Mucosa of descending colon (tissue), 3 donors: ENCODE data around the gene TSPEAR. TPM values are rescaled to one million over a fixed set of nuclear protein-coding genes. Genes with fewer than 3 reads are reported as not detected.

Source experiments
- ATAC-seq: fragments of 200-7000 bp; cut with Tn5 transposase; one replicate; pipeline ENCODE4 v1.9.1; 2020; ENCODE audit warnings: mild to moderate bottlenecking, moderate library complexity
- DNase-seq, 3 donors: peaks; one replicate each; pipeline ENCODE4 v3.0.0-alpha.2; 2020
- H3K36me3 ChIP-seq: fragments of 200-600 bp; one replicate; pipeline ENCODE4 v1.8.0; 2021; ENCODE audit warnings: low read depth, mild to moderate bottlenecking
- H3K4me1 ChIP-seq: fragments of 200-600 bp; one replicate; pipeline ENCODE4 v1.8.0; 2021; ENCODE audit warnings: low read depth, mild to moderate bottlenecking
- H3K4me3 ChIP-seq: fragments of 200-600 bp; one replicate; pipeline ENCODE4 v1.8.0; 2021; ENCODE audit warnings: mild to moderate bottlenecking
- H3K9me3 ChIP-seq: fragments of 200-600 bp; one replicate; pipeline ENCODE4 v1.8.0; 2021; ENCODE audit warnings: mild to moderate bottlenecking
- CTCF ChIP-seq: fragments of 200-600 bp; IDR thresholded peaks from one replicate; pipeline ENCODE4 v1.8.0; 2022; ENCODE audit warnings: antibody characterized with exemption, mild to moderate bottlenecking
- intact Hi-C, 2 donors: fragments of 100-400 bp; cut with DNase I in 1 of 2; cut with micrococcal nuclease in 1 of 2; formaldehyde crosslinking; loops; one replicate each; pipeline versions ENCODE4 v1.11.0 to v1.11.1; 2022; cut with DNase I, micrococcal nuclease
- total RNA-seq, 3 donors: library from RNA; stranded (reverse); fragmentation: NEBNext Ultra II Directional in 2 of 3; extraction: Animal tissue kit (Norgen Biotek cat#: 25700) in 2 of 3; gene quantifications; one replicate each; pipeline versions ENCODE4 v1.2.1 to v1.2.4, GENCODE V29; 2021 to 2023
- donor health status: DM: no; HTN: no; CAD: no; lungs with moderate emphysema.
- donor health status: DM: no; HTN: no; CAD: no.
- donor health status: DM: no; HTN: yes; CAD: no.

The TSPEAR gene
- total RNA-seq, 3 donors from 2014 or later, result 0.28 TPM; not detected in 2

GRCh38 chr21:44723177-44724131, 12.1 kb upstream of the TSPEAR start:
- ATAC-seq (no peak), DNase-seq (no peak)
- intact Hi-C loops, result no loop called here
- H3K4me3 ChIP-seq, result no peak overlapping the region
- no peak for TF ChIP-seq CTCF
- H3K4me1 ChIP-seq, result no peaks in the 10 kb centered on the region
- H3K9me3 ChIP-seq, result no peaks in the 10 kb centered on the region
- H3K36me3 ChIP-seq, result no peaks in the 10 kb centered on the region

- Histone ChIP-seq H3K4me3 (no peak overlapping the region), H3K4me1 (no peaks in the 10 kb centered on the region), H3K9me3 (no peaks in the 10 kb centered on the region), H3K36me3 (no peaks in the 10 kb centered on the region)
- no peak for TF ChIP-seq CTCF
- ATAC-seq (no peak), DNase-seq (no peak)
- intact Hi-C loops, result no loop called here
Observed at GRCh38 chr21:44722731-44723130, 11.4 kb upstream of the TSPEAR start.

GRCh38 chr21:44720170-44720569, 8.8 kb upstream of the TSPEAR start:
- H3K9me3 ChIP-seq, result no peaks in the 10 kb centered on the region
- DNase-seq, result no peak
- no peaks in the 10 kb centered on the region for H3K36me3 ChIP-seq
- no peak for TF ChIP-seq CTCF
- no peak for ATAC-seq
- H3K4me3 ChIP-seq, result no peak overlapping the region
- no peaks in the 10 kb centered on the region for H3K4me1 ChIP-seq
- intact Hi-C loops, result no loop called here

- H3K9me3 ChIP-seq, result no peaks in the 10 kb centered on the region
- DNase-seq (no peak), ATAC-seq (no peak)
- intact Hi-C loops, result no loop called here
- no peaks in the 10 kb centered on the region for H3K36me3 ChIP-seq
- TF ChIP-seq CTCF, result no peak
- no peak overlapping the region for H3K4me3 ChIP-seq
- no peaks in the 10 kb centered on the region for H3K4me1 ChIP-seq
Observed at GRCh38 chr21:44718571-44718970, 7.2 kb upstream of the TSPEAR start.

- Histone ChIP-seq H3K9me3 (no peaks in the 10 kb centered on the region), H3K4me3 (no peak overlapping the region), H3K36me3 (no peaks in the 10 kb centered on the region), H3K4me1 (no peaks in the 10 kb centered on the region)
- DNase-seq, result no peak
- no peak for TF ChIP-seq CTCF
- no peak for ATAC-seq
- intact Hi-C loops, result no loop called here
Observed at GRCh38 chr21:44718093-44718492, 6.7 kb upstream of the TSPEAR start.
